Immature natural killer cell (primary cell): Measurements from ENCODE around the gene APBA2. TPM values are rescaled to one million over a fixed set of nuclear protein-coding genes. Genes with fewer than 3 reads are reported as not detected.

Source experiments
- DNase-seq, 3 donors: peaks; one replicate each; pipeline ENCODE4 v3.0.0; 2022; ENCODE audit warnings: mixed read lengths in 1 of 3
- H3K27ac Mint-ChIP-seq, 6 donors: one replicate each; pipeline ENCODE4 v1.8.0; 2020; ENCODE audit warnings: mixed read lengths in 6 of 6, mild to moderate bottlenecking in 5 of 6, inconsistent platforms in 4 of 6, moderate library complexity in 3 of 6
- H3K27me3 Mint-ChIP-seq, 3 donors: one replicate each; pipeline ENCODE4 v1.8.0; 2020 to 2021; ENCODE audit warnings: low read depth in 3 of 3, mild to moderate bottlenecking in 3 of 3, mixed read lengths in 3 of 3, moderate library complexity in 3 of 3, inconsistent platforms in 1 of 3
- H3K36me3 Mint-ChIP-seq, 3 donors: one replicate each; pipeline ENCODE4 v1.8.0; 2020; ENCODE audit warnings: mixed read lengths in 3 of 3, inconsistent platforms in 2 of 3, mild to moderate bottlenecking in 2 of 3
- H3K4me1 Mint-ChIP-seq, 2 donors: one replicate each; pipeline ENCODE4 v1.8.0; 2020; ENCODE audit warnings: inconsistent platforms in 2 of 2, mild to moderate bottlenecking in 2 of 2, mixed read lengths in 2 of 2, moderate library complexity in 1 of 2
- H3K4me3 Mint-ChIP-seq, 5 donors: one replicate each; pipeline ENCODE4 v1.8.0; 2020; ENCODE audit warnings: mild to moderate bottlenecking in 5 of 5, mixed read lengths in 5 of 5, inconsistent platforms in 3 of 5, moderate library complexity in 3 of 5
- H3K9me3 Mint-ChIP-seq, 6 donors: one replicate each; pipeline ENCODE4 v1.8.0; 2020; ENCODE audit warnings: mild to moderate bottlenecking in 6 of 6, mixed read lengths in 6 of 6, inconsistent platforms in 4 of 6, moderate library complexity in 3 of 6
- polyA plus RNA-seq, 3 donors: library from polyadenylated mRNA; unstranded; fragments of 300-500 nt; fragmentation: Illumina TruSeq; gene quantifications; one replicate each; pipeline ENCODE4 v1.2.3, GENCODE V29; 2021

APBA2 gene
- polyA plus RNA-seq, 3 donors from 2014 or later = 24.4 to 68.7 (median 25.4) TPM

GRCh38 chr15:29074045-29074444 is 188.3 kb downstream of the APBA2 start:
- H3K9me3 Mint-ChIP-seq = no peaks in the 10 kb centered on the region
- H3K27ac Mint-ChIP-seq = no peak overlapping the region

GRCh38 chr15:29078541-29078940 is 192.8 kb downstream of the APBA2 start:
- H3K4me1 Mint-ChIP-seq = peaks cover 3 to 4% of the 10 kb centered on the region in 2 donors
- peaks cover 3 to 12% (median 10%) of the 10 kb centered on the region in 3 donors for H3K36me3 Mint-ChIP-seq
- H3K27me3 Mint-ChIP-seq = peaks cover 0 to 9% (median 0%) of the 10 kb centered on the region in 3 donors
- H3K4me3 Mint-ChIP-seq = no peak overlapping the region
- no peaks in the 10 kb centered on the region for H3K9me3 Mint-ChIP-seq
- peak overlapping the region in 2 of 6 donors; percentile 21 to 34 for H3K27ac Mint-ChIP-seq
- no peak for DNase-seq

More at GRCh38 chr15:29074045-29074444, 188.3 kb downstream of the APBA2 start:
- no peak for DNase-seq
- peaks cover 3 to 27% (median 10%) of the 10 kb centered on the region in 3 donors for H3K36me3 Mint-ChIP-seq
- H3K27me3 Mint-ChIP-seq = peaks cover 0 to 9% (median 2%) of the 10 kb centered on the region in 3 donors
- peaks cover 4 to 10% of the 10 kb centered on the region in 2 donors for H3K4me1 Mint-ChIP-seq
- H3K4me3 Mint-ChIP-seq = no peak overlapping the region

GRCh38 chr15:29079479-29079878 is 193.7 kb downstream of the APBA2 start:
- no peak overlapping the region for H3K27ac Mint-ChIP-seq
- peaks cover 0 to under 1% (median 0%) of the 10 kb centered on the region in 6 donors for H3K9me3 Mint-ChIP-seq
- H3K27me3 Mint-ChIP-seq = peaks cover 0 to 9% (median 0%) of the 10 kb centered on the region in 3 donors
- peaks cover under 1 to 16% (median 11%) of the 10 kb centered on the region in 3 donors for H3K36me3 Mint-ChIP-seq
- H3K4me1 Mint-ChIP-seq = peaks cover 0 to 4% of the 10 kb centered on the region in 2 donors
- DNase-seq = no peak
- no peak overlapping the region for H3K4me3 Mint-ChIP-seq

GRCh38 chr15:29081781-29082180 is 196.0 kb downstream of the APBA2 start:
- Mint-ChIP-seq H3K9me3 (peaks cover 0 to 5% (median 0%) of the 10 kb centered on the region in 6 donors), H3K27me3 (peaks cover 0 to 9% (median 0%) of the 10 kb centered on the region in 3 donors), H3K36me3 (peaks cover 9 to 19% (median 17%) of the 10 kb centered on the region in 3 donors), H3K4me3 (no peak overlapping the region), H3K27ac (peak overlapping the region in 1 of 6 donors; percentile 60), H3K4me1 (peaks cover 0 to 5% of the 10 kb centered on the region in 2 donors)
- no peak for DNase-seq

GRCh38 chr15:29083161-29083560 is 197.4 kb downstream of the APBA2 start:
- Mint-ChIP-seq H3K4me1 (peaks cover 11 to 19% of the 10 kb centered on the region in 2 donors), H3K4me3 (no peak overlapping the region), H3K27me3 (peaks cover 0 to 9% (median 0%) of the 10 kb centered on the region in 3 donors), H3K36me3 (peaks cover 9 to 17% (median 9%) of the 10 kb centered on the region in 3 donors), H3K9me3 (peaks cover 0 to 5% (median 0%) of the 10 kb centered on the region in 6 donors), H3K27ac (no peak overlapping the region)
- DNase-seq = no peak

- Mint-ChIP-seq H3K4me3 (no peak overlapping the region), H3K27ac (peak overlapping the region in 1 of 6 donors; percentile 44), H3K36me3 (peaks cover 9 to 17% (median 9%) of the 10 kb centered on the region in 3 donors), H3K27me3 (peaks cover 0 to 3% (median 0%) of the 10 kb centered on the region in 3 donors), H3K4me1 (peaks cover 18 to 24% of the 10 kb centered on the region in 2 donors), H3K9me3 (peaks cover 0 to 5% (median 0%) of the 10 kb centered on the region in 6 donors)
- no peak for DNase-seq
Measured at GRCh38 chr15:29083858-29084257, 198.1 kb downstream of the APBA2 start.

- DNase-seq = no peak
- peaks cover 9 to 17% (median 9%) of the 10 kb centered on the region in 3 donors for H3K36me3 Mint-ChIP-seq
- H3K27me3 Mint-ChIP-seq = peaks cover 0 to 3% (median 0%) of the 10 kb centered on the region in 3 donors
- H3K9me3 Mint-ChIP-seq = peaks cover 0 to 5% (median 0%) of the 10 kb centered on the region in 6 donors
- no peak overlapping the region for H3K4me3 Mint-ChIP-seq
- H3K27ac Mint-ChIP-seq = peak overlapping the region in 1 of 6 donors; percentile 26
- H3K4me1 Mint-ChIP-seq = peaks cover 37 to 41% of the 10 kb centered on the region in 2 donors
Measured at GRCh38 chr15:29086001-29086400, 200.2 kb downstream of the APBA2 start.

GRCh38 chr15:29086891-29087290 is 201.1 kb downstream of the APBA2 start:
- DNase-seq = no peak
- H3K36me3 Mint-ChIP-seq = peaks cover 9 to 17% (median 9%) of the 10 kb centered on the region in 3 donors
- peak overlapping the region in 5 of 6 donors; percentile 8 to 73 (median 49) for H3K27ac Mint-ChIP-seq
- H3K4me1 Mint-ChIP-seq = peaks cover 39 to 41% of the 10 kb centered on the region in 2 donors
- H3K4me3 Mint-ChIP-seq = no peak overlapping the region
- H3K9me3 Mint-ChIP-seq = peaks cover 0 to 5% (median 0%) of the 10 kb centered on the region in 6 donors
- peaks cover 0 to 2% (median 0%) of the 10 kb centered on the region in 3 donors for H3K27me3 Mint-ChIP-seq

- H3K36me3 Mint-ChIP-seq = peaks cover 9 to 17% (median 9%) of the 10 kb centered on the region in 3 donors
- peaks cover 39 to 41% of the 10 kb centered on the region in 2 donors for H3K4me1 Mint-ChIP-seq
- peak overlapping the region; percentile 16 to 47 (median 33) for H3K4me3 Mint-ChIP-seq
- H3K27ac Mint-ChIP-seq = peak overlapping the region; percentile 64 to 95 (median 84)
- peaks cover 0 to 5% (median 0%) of the 10 kb centered on the region in 6 donors for H3K9me3 Mint-ChIP-seq
- peaks cover 0 to 2% (median 2%) of the 10 kb centered on the region in 3 donors for H3K27me3 Mint-ChIP-seq
- DNase-seq = no peak
Measured at GRCh38 chr15:29087521-29088285, 201.9 kb downstream of the APBA2 start.

GRCh38 chr15:29088666-29089065 is 202.9 kb downstream of the APBA2 start:
- Mint-ChIP-seq H3K27ac (peak overlapping the region; percentile 64 to 96 (median 86)), H3K9me3 (peaks cover 0 to 5% (median 0%) of the 10 kb centered on the region in 6 donors), H3K27me3 (peaks cover 0 to 2% (median 2%) of the 10 kb centered on the region in 3 donors), H3K36me3 (peaks cover 9 to 17% (median 9%) of the 10 kb centered on the region in 3 donors), H3K4me1 (peaks cover 39 to 41% of the 10 kb centered on the region in 2 donors), H3K4me3 (peak overlapping the region in 3 of 5 donors; percentile 33 to 43 (median 35))
- no peak for DNase-seq

GRCh38 chr15:29089731-29090616 is 204.2 kb downstream of the APBA2 start:
- DNase-seq = peak; percentile 77 to 82 (median 77)
- peak overlapping the region; percentile 81 to 92 (median 84) for H3K4me3 Mint-ChIP-seq

GRCh38 chr15:29090617-29091466 is 205.1 kb downstream of the APBA2 start:
- Mint-ChIP-seq H3K9me3 (no peaks in the 10 kb centered on the region), H3K27ac (peak overlapping the region; percentile 86 to 97 (median 95)), H3K27me3 (peaks cover 0 to 2% (median 2%) of the 10 kb centered on the region in 3 donors), H3K4me3 (peak overlapping the region; percentile 81 to 92 (median 84)), H3K36me3 (peaks cover 0 to 6% (median 3%) of the 10 kb centered on the region in 3 donors), H3K4me1 (peaks cover 41 to 42% of the 10 kb centered on the region in 2 donors)
- DNase-seq = peak; percentile 55 to 67 (median 63)

More at GRCh38 chr15:29089731-29090616, 204.2 kb downstream of the APBA2 start:
- Mint-ChIP-seq H3K36me3 (peaks cover 4 to 12% (median 4%) of the 10 kb centered on the region in 3 donors), H3K27me3 (peaks cover 0 to 2% (median 2%) of the 10 kb centered on the region in 3 donors), H3K27ac (peak overlapping the region; percentile 86 to 97 (median 95)), H3K9me3 (no peaks in the 10 kb centered on the region), H3K4me1 (peaks cover 41 to 42% of the 10 kb centered on the region in 2 donors)
